Stimulated activated CD4-positive, alpha-beta T cell treated with anti-CD3 and anti-CD28 coated beads, Interleukin-12 subunit alpha, Interleukin-12 subunit beta, amount 100 ng/mL, for 24 hours (primary cell): Measurements from ENCODE around the gene CR2.
A peak's percentile ranks its signal among the peaks of the same experiment; 100 is the strongest.
"Not testable (repeated sequence)": the region's sequence is repeated elsewhere in the genome, so short reads cannot be mapped to it uniquely, and the experiment has no call there.

Experiments
- DNase-seq, 2 experiments: peaks; one replicate each; pipeline ENCODE4 v3.0.0-alpha.2; 2020; ENCODE audit warnings: low read depth in 2 of 2

Gene CR2

GRCh38 chr1:207444514-207445217, 9.5 kb upstream of the CR2 start:
- no peak for DNase-seq

GRCh38 chr1:207453710-207454045, 450 bp upstream of the CR2 start:
- DNase-seq = no peak

- DNase-seq = no peak
Measured at GRCh38 chr1:207455183-207455754, 1.1 kb downstream of the CR2 start.

GRCh38 chr1:207458414-207458813, 4.3 kb downstream of the CR2 start:
- DNase-seq = no peak

GRCh38 chr1:207459008-207459407, 4.9 kb downstream of the CR2 start:
- DNase-seq = no peak

- DNase-seq = no peak
Measured at GRCh38 chr1:207461649-207462048, 7.5 kb downstream of the CR2 start.

- no peak for DNase-seq
Measured at GRCh38 chr1:207462535-207462934, 8.4 kb downstream of the CR2 start.

GRCh38 chr1:207463021-207463420, 8.9 kb downstream of the CR2 start:
- DNase-seq = no peak

- DNase-seq = no peak
Measured at GRCh38 chr1:207463571-207463970, 9.4 kb downstream of the CR2 start.

- DNase-seq = no peak
Measured at GRCh38 chr1:207470927-207471326, 16.8 kb downstream of the CR2 start.

- no peak for DNase-seq
Measured at GRCh38 chr1:207474210-207474609, 20.1 kb downstream of the CR2 start.

GRCh38 chr1:207486198-207486597, 32.1 kb downstream of the CR2 start:
- DNase-seq = no peak

- no peak for DNase-seq
Measured at GRCh38 chr1:207487636-207488035, 33.5 kb downstream of the CR2 start.

- DNase-seq = no peak
Measured at GRCh38 chr1:207493212-207493611, 39.1 kb downstream of the CR2 start.

GRCh38 chr1:207494171-207494570, 40.0 kb downstream of the CR2 start:
- DNase-seq = no peak

GRCh38 chr1:207495281-207495680, 41.2 kb downstream of the CR2 start:
- DNase-seq = not testable (repeated sequence)

- peak in 1 of 2 experiments; percentile 20 for DNase-seq
Measured at GRCh38 chr1:207495801-207496792, 42.0 kb downstream of the CR2 start, which contains the start of gene CR1. CR1 (plus strand) TSS chr1:207496157; CDS start chr1:207496268, 111 bp downstream.

GRCh38 chr1:207497941-207498340, 43.8 kb downstream of the CR2 start:
- DNase-seq = no peak

GRCh38 chr1:207499573-207499972, 45.4 kb downstream of the CR2 start:
- DNase-seq = peak; percentile 32 to 48

- DNase-seq = no peak
Measured at GRCh38 chr1:207500306-207500705, 46.2 kb downstream of the CR2 start.

GRCh38 chr1:207501071-207501470, 46.9 kb downstream of the CR2 start:
- no peak for DNase-seq

GRCh38 chr1:207502726-207503125, 48.6 kb downstream of the CR2 start:
- DNase-seq = no peak
